GM18873 (cell line): ENCODE results near the gene MYL12B.
A peak's percentile ranks its signal among the peaks of the same experiment; 100 is the strongest.
"Not testable (repeated sequence)": the region's sequence is repeated elsewhere in the genome, so short reads cannot be mapped to it uniquely, and the experiment has no call there.

Source experiments
- ATAC-seq: cut with Tn5 transposase; IDR thresholded peaks from one replicate; pipeline ENCODE4 v1.9.1; 2021; ENCODE audit warnings: mild to moderate bottlenecking, moderate library complexity, moderate number of reproducible peaks; ENCODE audit not compliant: unreplicated experiment, low FRiP score

MYL12B gene

DNA sequence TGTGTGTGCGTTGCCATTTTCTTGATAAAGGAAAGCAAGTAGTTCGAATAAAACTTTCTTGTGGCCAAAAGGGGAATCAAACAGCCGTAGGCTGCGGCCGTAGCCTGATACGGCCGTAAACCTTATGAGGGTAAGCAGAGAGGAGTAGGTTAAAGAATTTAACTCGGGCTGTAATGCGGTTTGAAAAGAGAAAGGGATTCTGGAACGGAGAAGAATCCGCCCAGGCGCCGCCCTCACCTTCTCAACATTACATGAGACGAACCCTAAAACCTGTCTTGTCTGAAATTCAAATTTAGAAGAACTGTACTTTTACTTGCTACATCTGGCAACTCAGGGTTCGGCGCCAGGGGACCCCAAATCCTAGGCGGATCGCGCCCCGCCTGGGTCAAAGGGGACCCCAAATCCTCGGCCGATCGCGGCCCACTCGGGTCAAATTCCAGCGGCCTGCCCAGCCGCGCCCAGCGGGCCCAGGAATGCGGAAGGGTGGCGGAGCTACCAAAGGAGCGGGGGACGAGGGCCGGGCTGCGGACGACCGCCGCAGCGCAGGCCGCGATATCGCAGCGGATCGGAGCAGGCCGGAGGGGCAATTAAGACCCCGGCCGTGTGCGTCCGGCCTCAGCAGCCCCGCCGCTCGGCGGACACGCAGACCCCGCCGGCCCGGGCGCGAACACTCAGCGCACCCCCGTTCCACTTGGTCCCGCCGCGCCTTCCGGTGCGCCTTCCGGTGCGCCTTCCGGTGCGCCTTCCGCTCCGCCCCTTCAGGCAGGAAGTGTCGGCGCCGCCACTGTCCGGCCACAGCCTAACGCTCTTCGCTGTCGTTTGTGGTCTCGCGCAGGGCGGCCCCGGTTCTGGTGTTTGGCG is at the start of gene MYL12B:
Gene MYL12B (plus strand): TSS at position 761 of the 861 bp plus-strand sequence. CDS start 10,766 bp downstream, outside the sequence.
- peak; percentile 72 for ATAC-seq

- ATAC-seq: no peak
Observed at GRCh38 chr18:3212657-3213056, 49.3 kb upstream of the MYL12B start.

GRCh38 chr18:3213300-3214059 is 48.5 kb upstream of the MYL12B start:
- ATAC-seq: no peak

DNA sequence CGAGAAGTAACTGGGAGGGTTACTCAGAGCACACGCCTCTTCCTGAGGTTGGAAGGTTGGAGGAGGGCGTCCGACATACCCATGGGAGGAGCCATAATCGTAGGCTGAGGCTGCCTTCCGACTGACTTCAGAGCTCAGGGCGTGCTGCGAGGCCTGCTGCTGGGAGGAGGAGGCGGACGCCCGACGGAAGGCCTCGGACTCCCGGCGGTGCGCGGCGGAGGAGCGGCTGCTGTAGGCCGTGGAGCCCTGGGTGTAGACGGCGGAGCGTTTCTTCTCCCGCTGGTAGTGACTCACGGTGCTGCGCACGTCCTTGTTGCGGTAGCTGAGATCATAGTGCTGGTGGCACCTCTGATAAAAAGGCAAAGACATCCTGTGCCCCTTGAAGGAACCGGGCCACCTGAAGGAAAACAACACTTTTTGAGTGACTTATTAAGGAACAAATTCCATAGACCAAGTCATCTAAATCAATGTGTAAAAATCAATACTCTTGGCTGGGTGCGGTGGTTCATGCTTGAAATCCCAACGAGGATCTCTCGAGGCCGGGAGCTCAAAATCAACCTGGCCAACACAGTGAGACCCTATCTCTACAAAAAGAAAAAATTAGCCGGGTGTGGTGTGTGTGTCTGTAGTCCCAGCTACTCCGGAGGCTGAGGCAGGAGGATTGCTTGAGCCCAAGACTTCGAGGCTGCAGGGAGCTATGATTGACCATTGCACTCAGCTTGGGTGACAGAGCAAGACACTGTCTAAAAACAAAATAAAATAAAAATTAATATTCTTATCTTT is 46.9 kb upstream of the MYL12B start:
- ATAC-seq: no peak

DNA sequence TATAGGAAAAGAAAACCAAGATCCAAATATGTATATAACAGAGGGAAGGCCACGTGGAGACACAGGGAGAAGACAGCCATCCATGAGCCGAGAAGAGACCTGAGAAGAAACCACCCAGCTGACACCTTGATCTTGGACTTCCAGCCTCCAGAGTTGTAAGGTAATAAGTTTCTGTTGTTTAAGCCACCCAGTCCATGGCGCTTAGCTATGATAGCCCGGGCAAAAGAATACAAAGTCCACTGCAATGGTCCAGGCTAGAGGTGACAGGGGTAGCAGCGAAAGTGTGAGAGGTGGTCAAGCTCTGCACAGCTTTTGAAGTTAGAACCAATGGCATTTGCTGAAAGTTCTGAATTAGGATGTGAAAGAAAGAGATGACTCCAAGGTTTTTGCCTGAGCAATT is 44.9 kb upstream of the MYL12B start:
- ATAC-seq: no peak

- no peak for ATAC-seq
Observed at GRCh38 chr18:3217948-3218647, 43.8 kb upstream of the MYL12B start.

DNA sequence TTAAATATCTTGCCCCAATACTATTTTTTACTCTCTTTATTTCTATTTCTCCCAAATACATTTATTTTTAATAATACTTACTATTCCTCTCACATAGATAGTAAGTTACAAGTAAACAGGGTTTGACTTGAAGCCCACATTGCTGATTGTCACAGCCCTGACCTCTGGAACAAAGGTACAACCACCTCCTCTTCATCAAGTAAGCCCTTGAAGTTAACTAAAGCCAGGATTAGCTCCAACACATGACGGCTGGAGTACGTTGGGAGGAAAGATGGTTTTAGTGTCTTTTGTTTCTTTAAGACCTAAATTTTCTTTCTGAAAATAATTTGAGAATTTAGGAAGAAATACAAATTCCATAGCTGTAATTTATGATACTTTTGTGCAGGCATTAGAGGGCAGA is 43.1 kb upstream of the MYL12B start:
- no peak for ATAC-seq

- no peak for ATAC-seq
Observed at GRCh38 chr18:3219241-3219630, 42.7 kb upstream of the MYL12B start.

DNA sequence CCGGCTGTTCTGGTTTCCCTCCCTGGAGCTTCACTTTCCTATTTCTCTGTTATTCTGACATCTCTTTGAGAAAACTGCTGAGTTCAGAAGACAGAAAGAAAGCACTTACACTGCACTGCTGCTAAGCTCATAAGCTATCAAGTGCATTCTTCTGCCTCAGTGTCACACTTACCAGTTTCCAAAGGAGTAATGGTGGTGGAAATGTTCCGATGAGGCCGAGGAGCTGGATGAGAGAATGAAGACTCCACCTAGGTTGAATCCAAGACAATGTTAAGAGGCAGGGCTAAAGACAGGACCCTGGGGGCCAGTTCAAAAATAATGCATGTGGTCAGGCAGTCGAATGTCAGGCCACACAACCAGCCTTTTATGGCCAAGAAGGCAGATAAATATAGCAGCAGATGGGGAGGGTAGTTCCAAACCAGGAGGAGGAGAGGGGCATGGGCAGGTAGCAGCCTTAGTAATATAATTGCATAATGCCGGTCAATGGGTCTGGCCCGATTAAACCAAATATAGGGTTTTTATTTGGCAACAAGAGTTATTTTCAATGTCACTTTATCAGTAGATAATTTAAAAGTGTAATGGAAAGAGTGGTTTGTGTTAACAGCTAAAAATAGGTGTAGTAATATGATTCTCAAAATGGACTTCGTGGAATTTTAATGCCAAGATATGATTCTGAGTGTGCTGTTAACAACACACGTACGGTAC is 42.1 kb upstream of the MYL12B start, which contains the start of gene MYOM1:
Gene MYOM1 (minus strand): TSS at position 338 of the 705 bp plus-strand sequence. CDS start 4,745 bp downstream, outside the sequence.
- ATAC-seq: no peak

DNA sequence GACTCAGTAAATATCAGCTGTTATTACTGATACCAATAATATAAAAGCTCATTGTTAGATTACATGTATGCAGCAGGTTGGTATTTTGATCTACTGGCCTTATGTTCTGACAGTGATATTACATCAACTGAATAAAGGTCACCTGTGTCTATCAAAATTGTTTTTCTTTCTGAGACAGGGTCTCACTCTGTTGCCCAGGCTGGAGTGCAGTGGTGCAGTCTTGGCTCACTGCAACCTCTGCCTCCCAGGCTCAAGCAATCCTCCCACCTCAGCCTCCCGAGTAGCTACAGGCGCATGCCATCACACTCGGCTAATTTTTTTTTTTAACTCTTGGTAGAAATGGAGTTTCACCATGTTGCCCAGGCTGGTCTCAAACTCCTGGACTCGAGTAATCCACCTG is 41.1 kb upstream of the MYL12B start:
- ATAC-seq: not testable (repeated sequence)

DNA sequence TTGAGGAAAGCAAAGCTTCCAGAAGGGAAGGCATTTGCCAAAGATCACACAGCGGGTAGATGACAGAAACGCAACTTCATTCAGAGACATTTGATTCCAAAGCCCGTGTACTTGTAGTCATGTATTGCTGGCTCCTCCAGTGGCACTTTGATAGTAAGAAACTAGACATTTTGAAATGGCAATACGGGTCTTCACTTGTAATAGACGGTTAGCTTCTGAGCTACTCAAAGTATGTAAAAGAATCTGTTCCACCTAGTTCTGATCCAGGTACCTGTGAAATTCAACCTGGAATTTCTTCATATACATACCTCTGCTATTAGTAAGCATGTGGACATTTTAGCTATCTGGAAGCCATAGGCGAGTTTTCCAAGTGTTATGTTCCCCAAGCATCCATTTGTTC is 40.4 kb upstream of the MYL12B start:
- no peak for ATAC-seq

GRCh38 chr18:3223356-3223755 is 38.6 kb upstream of the MYL12B start:
- ATAC-seq: no peak

- ATAC-seq: no peak
Observed at GRCh38 chr18:3224223-3224622, 37.7 kb upstream of the MYL12B start.

DNA sequence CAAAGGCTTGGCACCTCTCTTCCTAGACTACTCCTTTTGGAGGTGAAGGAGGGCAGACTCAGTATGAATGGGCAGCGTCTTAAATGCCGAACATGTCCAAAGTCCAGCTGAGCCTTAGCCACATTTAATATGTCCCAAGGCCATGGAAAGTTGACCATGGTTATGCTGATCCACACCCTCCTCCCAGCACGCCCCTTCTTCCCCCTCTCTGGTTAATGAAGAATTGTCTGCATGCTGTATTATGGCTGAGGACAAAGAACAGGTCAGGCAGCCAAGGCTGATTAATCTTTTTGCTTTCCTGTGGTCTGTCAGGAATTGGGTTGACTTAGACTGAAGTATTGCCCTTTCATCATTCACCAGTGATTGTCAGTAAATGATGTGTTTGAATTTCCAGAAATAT is 36.3 kb upstream of the MYL12B start:
- ATAC-seq: no peak

DNA sequence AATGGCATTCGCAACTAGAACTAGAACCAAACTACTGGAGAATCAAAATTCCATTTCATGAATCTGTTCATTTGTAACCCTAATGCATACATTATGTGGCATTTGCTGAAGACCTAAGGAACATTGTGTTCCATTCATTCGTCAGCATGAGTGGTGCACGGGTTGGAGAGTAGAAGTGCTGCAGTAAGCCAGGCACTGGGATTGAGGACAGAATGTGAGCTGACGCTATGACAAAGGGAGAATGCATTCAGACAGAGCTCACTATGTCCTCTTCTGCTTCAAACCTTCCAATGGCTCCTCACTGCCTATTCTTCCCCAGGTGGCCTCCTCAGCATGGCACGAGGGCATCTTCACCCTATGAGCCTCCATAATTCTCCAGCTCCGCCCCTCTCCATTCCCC is 35.9 kb upstream of the MYL12B start:
- no peak for ATAC-seq

- ATAC-seq: no peak
Observed at GRCh38 chr18:3230401-3231334, 31.3 kb upstream of the MYL12B start.

- no peak for ATAC-seq
Observed at GRCh38 chr18:3233004-3233403, 28.9 kb upstream of the MYL12B start.

DNA sequence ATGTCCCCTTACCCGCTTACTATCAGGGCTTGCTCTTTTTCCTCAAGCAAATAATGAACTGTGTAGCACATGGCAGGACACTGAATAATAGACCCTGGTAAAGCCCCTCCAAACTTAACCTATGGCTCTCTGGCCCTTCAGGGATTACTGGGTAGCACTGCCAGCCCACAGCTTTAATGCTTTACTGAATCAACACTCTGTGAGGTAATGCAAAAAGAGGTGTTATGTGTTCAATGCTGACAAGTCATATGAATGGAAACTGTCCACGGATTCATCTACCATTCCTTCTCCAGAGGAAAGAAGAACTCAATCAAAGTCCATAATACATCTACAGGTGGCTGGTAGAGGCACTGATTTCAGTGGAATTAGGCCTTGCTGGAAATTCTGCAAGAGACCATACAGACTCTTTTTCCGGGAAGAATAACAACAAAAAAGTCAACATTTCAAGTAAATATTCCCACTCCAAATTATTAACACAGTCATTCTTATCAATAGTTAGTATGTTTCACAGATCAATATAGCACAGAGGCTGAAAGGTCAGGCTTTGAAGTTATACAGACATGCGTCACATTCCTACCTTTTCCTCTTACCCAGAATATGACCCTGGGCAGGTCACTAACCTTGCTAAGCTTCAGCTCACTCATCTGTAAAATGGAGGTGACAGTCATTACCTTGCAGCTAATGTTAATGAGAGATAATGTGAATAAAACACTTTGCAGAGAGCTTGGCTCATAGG is 28.3 kb upstream of the MYL12B start:
- no peak for ATAC-seq
